HG03469 (cell line): ENCODE measurements around the gene SLC6A12.
"Not testable (repeated sequence)": the region's sequence is repeated elsewhere in the genome, so short reads cannot be mapped to it uniquely, and the experiment has no call there.

Source experiments
- ATAC-seq: cut with Tn5 transposase; IDR thresholded peaks from one replicate; pipeline ENCODE4 v1.9.1; 2021; ENCODE audit warnings: mild to moderate bottlenecking, moderate library complexity, moderate number of reproducible peaks; ENCODE audit not compliant: unreplicated experiment

SLC6A12 gene

GRCh38 chr12:235967-236366 lies 22.0 kb upstream of the SLC6A12 start:
- ATAC-seq: not testable (repeated sequence)

- no peak for ATAC-seq
Observed at GRCh38 chr12:234891-235415, 21.0 kb upstream of the SLC6A12 start.

- no peak for ATAC-seq
Observed at GRCh38 chr12:234019-234418, 20.1 kb upstream of the SLC6A12 start.

- ATAC-seq: no peak
Observed at GRCh38 chr12:233615-233968, 19.6 kb upstream of the SLC6A12 start.

GRCh38 chr12:232731-233614 lies 19.0 kb upstream of the SLC6A12 start:
- no peak for ATAC-seq

- no peak for ATAC-seq
Observed at GRCh38 chr12:230925-231671, 17.1 kb upstream of the SLC6A12 start.

GRCh38 chr12:229441-230191 lies 15.7 kb upstream of the SLC6A12 start:
- no peak for ATAC-seq

GRCh38 chr12:228846-229200 lies 14.9 kb upstream of the SLC6A12 start:
- ATAC-seq: no peak

GRCh38 chr12:227923-228845 lies 14.2 kb upstream of the SLC6A12 start:
- no peak for ATAC-seq

GRCh38 chr12:227286-227915 lies 13.4 kb upstream of the SLC6A12 start:
- no peak for ATAC-seq

- ATAC-seq: no peak
Observed at GRCh38 chr12:226401-226800, 12.4 kb upstream of the SLC6A12 start.

- ATAC-seq: no peak
Observed at GRCh38 chr12:225012-225411, 11.1 kb upstream of the SLC6A12 start.

GRCh38 chr12:224330-224729 lies 10.4 kb upstream of the SLC6A12 start:
- no peak for ATAC-seq

GRCh38 chr12:223841-224240 lies 9.9 kb upstream of the SLC6A12 start:
- no peak for ATAC-seq

- ATAC-seq: no peak
Observed at GRCh38 chr12:221736-222135, 7.8 kb upstream of the SLC6A12 start.

- no peak for ATAC-seq
Observed at GRCh38 chr12:220946-221550, 7.1 kb upstream of the SLC6A12 start.

- ATAC-seq: no peak
Observed at GRCh38 chr12:220491-220890, 6.5 kb upstream of the SLC6A12 start.

GRCh38 chr12:219891-220352 lies 6.0 kb upstream of the SLC6A12 start:
- no peak for ATAC-seq
